OCI-LY7 (cell line): Measurements from ENCODE around the gene STX8.

ENCODE experiments used
- CTCF ChIP-seq: fragments of 200-600 bp; sonication (generic); conservative IDR thresholded peaks from 2 replicates; pipeline ENCODE4 v1.5.1; 2014; ENCODE audit warnings: mild to moderate bottlenecking, antibody characterized with exemption, low read length, moderate library complexity, mixed read lengths
- EZH2phosphoT487 ChIP-seq: fragments of 200-600 bp; sonication (generic); IDR thresholded peaks from 2 replicates; pipeline ENCODE4 v1.6.1; 2018; ENCODE audit warnings: low read depth, borderline replicate concordance, mild to moderate bottlenecking, mixed run types, antibody characterized with exemption, low read length, moderate library complexity, mixed read lengths

DNA sequence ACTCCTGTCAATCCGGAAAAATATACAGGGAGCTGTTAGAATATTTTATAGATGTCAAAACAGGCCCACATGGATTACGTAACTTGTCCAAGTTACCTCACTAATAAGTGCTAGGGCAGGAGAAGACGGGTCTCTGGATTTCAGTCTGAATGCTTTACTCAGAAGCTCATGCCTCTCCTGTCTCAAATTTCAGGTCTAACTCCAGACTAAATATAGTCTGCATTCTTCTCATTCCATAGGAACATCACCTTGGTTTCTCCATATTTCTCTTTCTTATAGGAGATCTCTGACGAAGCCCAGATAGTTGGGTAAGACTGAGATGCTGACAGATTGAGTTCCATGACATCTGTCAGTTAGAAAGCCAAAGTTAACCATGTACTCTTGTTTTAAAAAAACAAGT, 174.2 kb downstream of the STX8 start:
- TF ChIP-seq CTCF = no peak
- TF ChIP-seq EZH2phosphoT487 = no peak
